ENCODE data around the gene POR. TPM values are rescaled to one million over a fixed set of nuclear protein-coding genes. Genes with fewer than 3 reads are reported as not detected.

Gene POR
- polyA plus RNA-seq, 1 of the 3 experiments (the other 2 are of a cell fraction): 68.7 TPM

- H3K27ac ChIP-seq (ENCODE audit: low read depth in 2 of 2, low read length in 1 of 2): no peak overlapping the region
- no peak overlapping the region for H3K9ac ChIP-seq
- H3K9me2 ChIP-seq: no peaks in the 10 kb centered on the region
- H3K4me3 ChIP-seq (ENCODE audit: low read depth in 2 of 2, low read length in 1 of 2): no peak overlapping the region
- no peaks in the 10 kb centered on the region for H3K9me3 ChIP-seq
- H4K20me1 ChIP-seq (ENCODE audit: insufficient read depth): no peaks in the 10 kb centered on the region
- CTCF ChIA-PET: interaction anchor here (0.7 to 9.0 kb wide), 4 partner anchors 102 to 153 kb away, joined by 3 to 305 read pairs (median 4); no protein-coding TSS in a partner anchor
- no peak for DNase-seq
- WGBS (ENCODE audit: low lambda C conversion rate): 72% methylated on average over 7 of the region's 7 CpGs
- peaks cover 16% of the 10 kb centered on the region for H3F3A ChIP-seq (replicated peaks; ENCODE audit: insufficient read depth)
- TF ChIP-seq MEF2A (IDR thresholded peaks at IDR 0.05; ENCODE audit: borderline replicate concordance, low read depth): no peak
- no peaks in the 10 kb centered on the region for H3K36me3 ChIP-seq (replicated peaks in 1 of 2; ENCODE audit: control insufficient read depth in 1 of 2, insufficient read depth in 2 of 2, low read length in 1 of 2)
- no peak overlapping the region for H2AFZ ChIP-seq (ENCODE audit: low read depth)
- no peaks in the 10 kb centered on the region for H3K27me3 ChIP-seq (ENCODE audit: insufficient read depth)
- no peaks in the 10 kb centered on the region for H3K79me2 ChIP-seq (ENCODE audit: insufficient read depth)
- peaks cover 6 to 10% of the 10 kb centered on the region in 2 experiments; a peak in 2 of 4 replicates for H3K4me1 ChIP-seq (ENCODE audit: control insufficient read depth in 1 of 2, insufficient read depth in 2 of 2, low read depth in 1 of 2, low read length in 1 of 2)
- H3K4me2 ChIP-seq: no peak overlapping the region
- POLR2A ChIA-PET: interaction anchor here (1.6 kb wide), 1 partner anchor 8 kb away, joined by 3 read pairs; no protein-coding TSS in a partner anchor
Measured at GRCh38 chr7:75869776-75870379, 45.1 kb upstream of the POR start.

GRCh38 chr7:75870557-75871161, 44.3 kb upstream of the POR start:
- Histone ChIP-seq H3K79me2 (ENCODE audit: insufficient read depth) (no peaks in the 10 kb centered on the region), H3K27me3 (ENCODE audit: insufficient read depth) (no peaks in the 10 kb centered on the region), H3K36me3 (replicated peaks in 1 of 2; ENCODE audit: control insufficient read depth in 1 of 2, insufficient read depth in 2 of 2, low read length in 1 of 2) (no peaks in the 10 kb centered on the region), H3K9ac (no peak overlapping the region), H3F3A (replicated peaks; ENCODE audit: insufficient read depth) (peaks cover 16% of the 10 kb centered on the region), H4K20me1 (ENCODE audit: insufficient read depth) (no peaks in the 10 kb centered on the region), H3K9me3 (no peaks in the 10 kb centered on the region), H3K4me3 (ENCODE audit: low read depth in 2 of 2, low read length in 1 of 2) (no peak overlapping the region), H3K4me2 (no peak overlapping the region), H3K27ac (ENCODE audit: low read depth in 2 of 2, low read length in 1 of 2) (no peak overlapping the region), H3K4me1 (ENCODE audit: control insufficient read depth in 1 of 2, insufficient read depth in 2 of 2, low read depth in 1 of 2, low read length in 1 of 2) (peaks cover 6 to 10% of the 10 kb centered on the region in 2 experiments; a peak in 2 of 4 replicates), H3K9me2 (no peaks in the 10 kb centered on the region), H2AFZ (ENCODE audit: low read depth) (no peak overlapping the region)
- TF ChIP-seq TEAD4 (IDR thresholded peaks at IDR 0.05; ENCODE audit: borderline replicate concordance, insufficient read depth) (no peak), FOSL2 (IDR thresholded peaks at IDR 0.05; ENCODE audit: borderline replicate concordance, low read depth) (no peak), MEF2A (IDR thresholded peaks at IDR 0.05; ENCODE audit: borderline replicate concordance, low read depth) (no peak), SIN3A (IDR thresholded peaks at IDR 0.05; ENCODE audit: borderline replicate concordance, low read depth, low read length) (no peak), FOXJ3 (CRISPR knock-in tag; IDR thresholded peaks at IDR 0.05) (no peak), SMC3 (IDR thresholded peaks at IDR 0.05; ENCODE audit: low read depth, low read length) (no peak), NRF1 (IDR thresholded peaks at IDR 0.05; ENCODE audit: low read depth, low read length) (no peak), FOXM1 (IDR thresholded peaks at IDR 0.05; ENCODE audit: low read depth) (no peak), JUND (IDR thresholded peaks at IDR 0.05) (no peak), RFX5 (IDR thresholded peaks at IDR 0.05; ENCODE audit: low read length) (no peak), NFIC (IDR thresholded peaks at IDR 0.05; ENCODE audit: borderline replicate concordance) (no peak), POLR2AphosphoS5 (IDR thresholded peaks at IDR 0.05; ENCODE audit: low read depth, low read length) (no peak), RAD21 (IDR thresholded peaks at IDR 0.05; ENCODE audit: low read length) (no peak), EZH2phosphoT487 (IDR thresholded peaks at IDR 0.05; ENCODE audit: borderline replicate concordance, low read depth) (no peak), TAF1 (IDR thresholded peaks at IDR 0.05; ENCODE audit: borderline replicate concordance, low read depth, low read length) (no peak), EP300 (IDR thresholded peaks at IDR 0.05; ENCODE audit: borderline replicate concordance in 1 of 2, low read depth in 1 of 2, low read length in 1 of 2) (no peak), RCOR1 (IDR thresholded peaks at IDR 0.05; ENCODE audit: low read length) (no peak)
- TF ChIP-seq, protein P1, sequence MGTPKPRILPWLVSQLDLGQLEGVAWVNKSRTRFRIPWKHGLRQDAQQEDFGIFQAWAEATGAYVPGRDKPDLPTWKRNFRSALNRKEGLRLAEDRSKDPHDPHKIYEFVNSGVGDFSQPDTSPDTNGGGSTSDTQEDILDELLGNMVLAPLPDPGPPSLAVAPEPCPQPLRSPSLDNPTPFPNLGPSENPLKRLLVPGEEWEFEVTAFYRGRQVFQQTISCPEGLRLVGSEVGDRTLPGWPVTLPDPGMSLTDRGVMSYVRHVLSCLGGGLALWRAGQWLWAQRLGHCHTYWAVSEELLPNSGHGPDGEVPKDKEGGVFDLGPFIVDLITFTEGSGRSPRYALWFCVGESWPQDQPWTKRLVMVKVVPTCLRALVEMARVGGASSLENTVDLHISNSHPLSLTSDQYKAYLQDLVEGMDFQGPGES (IDR thresholded peaks at IDR 0.05; ENCODE audit: low read depth, low read length): no peak
- TF ChIP-seq, protein P2, sequence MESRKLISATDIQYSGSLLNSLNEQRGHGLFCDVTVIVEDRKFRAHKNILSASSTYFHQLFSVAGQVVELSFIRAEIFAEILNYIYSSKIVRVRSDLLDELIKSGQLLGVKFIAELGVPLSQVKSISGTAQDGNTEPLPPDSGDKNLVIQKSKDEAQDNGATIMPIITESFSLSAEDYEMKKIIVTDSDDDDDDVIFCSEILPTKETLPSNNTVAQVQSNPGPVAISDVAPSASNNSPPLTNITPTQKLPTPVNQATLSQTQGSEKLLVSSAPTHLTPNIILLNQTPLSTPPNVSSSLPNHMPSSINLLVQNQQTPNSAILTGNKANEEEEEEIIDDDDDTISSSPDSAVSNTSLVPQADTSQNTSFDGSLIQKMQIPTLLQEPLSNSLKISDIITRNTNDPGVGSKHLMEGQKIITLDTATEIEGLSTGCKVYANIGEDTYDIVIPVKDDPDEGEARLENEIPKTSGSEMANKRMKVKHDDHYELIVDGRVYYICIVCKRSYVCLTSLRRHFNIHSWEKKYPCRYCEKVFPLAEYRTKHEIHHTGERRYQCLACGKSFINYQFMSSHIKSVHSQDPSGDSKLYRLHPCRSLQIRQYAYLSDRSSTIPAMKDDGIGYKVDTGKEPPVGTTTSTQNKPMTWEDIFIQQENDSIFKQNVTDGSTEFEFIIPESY (IDR thresholded peaks at IDR 0.05; ENCODE audit: borderline replicate concordance, low read depth): no peak
- DNase-seq: no peak
- POLR2A ChIA-PET: no interaction called here
- CTCF ChIA-PET: interaction anchor here (0.7 to 9.0 kb wide), 2 partner anchors 125 to 152 kb away, joined by 3 to 305 read pairs; no protein-coding TSS in a partner anchor
- WGBS (ENCODE audit: low lambda C conversion rate): 81% methylated on average over 9 of the region's 9 CpGs
